GM19328 (cell line): Measurements from ENCODE around the gene BRIX1.
"Not testable (repeated sequence)": the region's sequence is repeated elsewhere in the genome, so short reads cannot be mapped to it uniquely, and the experiment has no call there.

Source experiments
- ATAC-seq: cut with Tn5 transposase; IDR thresholded peaks from one replicate; pipeline ENCODE4 v1.9.1; 2021; ENCODE audit warnings: mild to moderate bottlenecking, moderate library complexity; ENCODE audit not compliant: unreplicated experiment

The BRIX1 gene

DNA sequence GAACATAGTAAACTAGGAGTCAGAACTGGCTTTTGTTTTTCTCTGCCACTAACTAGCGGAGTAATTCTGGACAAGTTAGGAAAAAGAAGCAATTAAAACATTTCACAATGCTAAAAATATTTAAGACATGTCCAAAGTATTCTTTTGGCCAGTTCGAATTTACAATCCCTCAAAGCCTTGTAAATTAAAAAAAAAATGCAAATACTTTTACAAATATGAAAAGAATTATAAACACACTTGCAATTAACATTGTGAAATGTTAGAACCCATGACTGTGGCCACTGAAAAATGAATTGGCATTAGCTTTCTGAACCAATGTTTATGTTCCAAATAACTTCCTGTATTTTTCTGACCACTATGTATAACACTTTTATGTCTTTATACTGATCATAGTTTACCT is 2.4 kb upstream of the BRIX1 start:
- ATAC-seq: no peak

GRCh38 chr5:34914671-34915138 is 806 bp upstream of the BRIX1 start:
- ATAC-seq: peak; percentile 5

DNA sequence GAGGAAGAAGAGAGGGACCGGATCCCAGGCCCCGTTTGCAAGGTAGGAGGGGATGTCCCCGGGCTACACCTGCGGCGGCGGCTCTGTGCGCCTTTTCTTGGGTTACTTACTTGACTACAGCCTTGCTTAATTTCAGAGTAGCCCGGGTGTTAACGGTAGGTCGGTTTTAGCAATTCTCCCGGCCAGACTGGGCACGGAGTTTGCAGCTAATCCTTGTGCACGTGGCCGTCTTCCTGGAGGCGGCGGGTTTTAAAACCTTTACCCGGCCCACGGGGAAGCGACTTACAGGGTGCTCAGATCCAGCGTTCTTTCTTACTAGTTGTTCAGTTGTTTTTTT is 313 bp downstream of the BRIX1 start:
- ATAC-seq: peak; percentile 7

- ATAC-seq: no peak
Measured at GRCh38 chr5:34916518-34916917, 1.0 kb downstream of the BRIX1 start.

GRCh38 chr5:34918025-34918424 is 2.5 kb downstream of the BRIX1 start:
- ATAC-seq: no peak

GRCh38 chr5:34919077-34919476 is 3.6 kb downstream of the BRIX1 start:
- no peak for ATAC-seq

DNA sequence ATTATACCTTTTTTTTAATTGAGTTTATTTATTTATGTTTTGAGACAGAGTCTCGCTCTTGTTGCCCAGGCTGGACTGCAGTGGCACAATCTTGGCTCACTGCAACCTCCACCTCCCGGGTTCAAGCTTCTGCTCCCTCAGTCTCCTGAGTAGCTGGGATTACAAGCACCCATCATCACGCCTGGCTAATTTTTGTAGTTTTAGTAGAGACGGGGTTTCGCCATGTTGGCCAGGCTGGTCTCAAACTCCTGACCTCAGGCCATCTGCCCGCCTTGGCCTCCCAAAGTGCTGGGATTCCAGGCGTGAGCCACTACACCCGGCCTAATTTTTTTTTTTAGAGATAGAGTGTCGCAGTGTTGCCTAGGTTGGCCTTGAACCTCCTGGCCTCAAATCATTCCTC is 7.7 kb downstream of the BRIX1 start:
- ATAC-seq: not testable (repeated sequence)

- ATAC-seq: no peak
Measured at GRCh38 chr5:34923694-34924461, 8.4 kb downstream of the BRIX1 start.

DNA sequence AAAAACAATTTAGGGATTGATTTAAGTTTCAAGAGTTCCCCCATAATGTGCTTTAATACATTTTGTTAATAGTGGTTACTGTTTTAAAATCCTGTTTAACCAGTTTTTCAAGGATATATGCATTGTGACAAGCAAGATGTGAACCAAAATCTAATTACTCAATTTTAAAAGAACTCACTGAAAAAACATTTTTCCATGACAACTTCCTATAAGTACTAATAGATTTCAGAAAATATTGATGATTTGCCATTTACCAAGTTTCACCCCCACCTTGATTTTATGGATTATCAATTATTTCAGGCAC is 8.9 kb downstream of the BRIX1 start:
- no peak for ATAC-seq

DNA sequence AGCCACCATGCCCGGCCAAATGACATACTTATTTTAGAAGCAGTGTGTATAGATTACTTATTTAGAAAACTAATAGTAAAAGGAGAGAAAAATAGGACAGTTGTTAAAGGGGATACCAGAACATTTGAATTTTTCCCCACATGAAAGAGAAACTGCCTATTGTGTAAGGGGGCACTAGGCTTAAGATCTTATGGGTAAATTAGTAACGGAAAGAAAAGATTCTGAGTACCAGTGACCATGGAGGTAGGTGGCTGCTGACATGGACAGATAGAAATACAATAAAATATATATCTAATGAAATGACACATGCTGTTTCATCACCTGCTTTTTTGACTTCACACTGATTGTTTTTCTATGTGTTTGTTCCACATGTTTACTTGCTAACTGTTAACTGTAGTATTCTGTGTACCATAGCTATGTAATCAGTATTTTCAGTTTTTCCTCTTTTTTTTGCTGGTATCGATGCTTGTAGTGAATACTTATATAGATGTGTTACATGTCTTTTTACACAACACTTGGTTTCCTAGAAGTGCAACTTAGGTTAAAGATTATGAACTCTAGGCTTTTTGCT is 10.9 kb downstream of the BRIX1 start:
- ATAC-seq: no peak

DNA sequence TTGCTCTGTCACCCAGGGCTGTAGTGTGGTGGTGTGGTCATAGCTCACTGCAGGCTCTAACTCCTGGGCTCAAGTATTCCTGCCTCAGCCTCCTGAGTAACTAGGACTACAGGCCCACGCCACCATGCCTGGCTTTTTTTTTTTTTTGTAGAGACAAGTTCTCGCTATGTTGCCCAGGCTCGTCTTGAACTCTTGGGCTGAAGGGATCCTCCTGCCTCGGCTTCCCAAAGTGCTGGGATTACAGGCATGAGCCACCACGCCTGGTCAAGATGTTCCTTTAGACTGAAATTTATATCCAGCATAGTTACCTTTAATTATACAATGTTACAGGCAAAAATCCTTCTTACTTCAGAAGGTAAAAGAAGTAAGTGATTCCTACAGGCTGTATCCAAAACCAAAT is 12.3 kb downstream of the BRIX1 start:
- ATAC-seq: no peak

DNA sequence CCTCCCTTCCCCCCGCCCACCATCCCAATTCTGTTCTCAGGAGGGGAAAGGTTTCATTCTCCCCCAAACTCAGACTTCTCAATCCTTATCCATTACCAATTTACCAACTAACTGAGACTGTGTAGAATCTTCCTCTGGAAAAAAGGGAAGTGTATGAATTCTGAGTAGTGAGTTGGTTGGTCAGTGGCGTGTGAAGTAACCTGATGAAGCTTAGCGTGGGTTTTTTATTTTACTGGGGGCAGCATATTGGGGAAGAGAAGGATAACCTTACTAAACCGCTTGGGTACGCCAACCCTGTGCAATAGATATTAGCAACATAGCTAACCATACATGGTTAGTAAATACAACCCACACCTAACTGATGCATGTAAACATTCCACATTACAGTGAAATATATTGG is 12.8 kb downstream of the BRIX1 start:
- no peak for ATAC-seq

- ATAC-seq: peak; percentile 87
Measured at GRCh38 chr5:34929134-34929719, 13.7 kb downstream of the BRIX1 start, which contains the start of gene DNAJC21. Gene DNAJC21 (plus strand): TSS chr5:34929559. CDS start chr5:34929820, 261 bp downstream.

- ATAC-seq: peak; percentile 71
Measured at GRCh38 chr5:34929720-34930461, 14.4 kb downstream of the BRIX1 start.

DNA sequence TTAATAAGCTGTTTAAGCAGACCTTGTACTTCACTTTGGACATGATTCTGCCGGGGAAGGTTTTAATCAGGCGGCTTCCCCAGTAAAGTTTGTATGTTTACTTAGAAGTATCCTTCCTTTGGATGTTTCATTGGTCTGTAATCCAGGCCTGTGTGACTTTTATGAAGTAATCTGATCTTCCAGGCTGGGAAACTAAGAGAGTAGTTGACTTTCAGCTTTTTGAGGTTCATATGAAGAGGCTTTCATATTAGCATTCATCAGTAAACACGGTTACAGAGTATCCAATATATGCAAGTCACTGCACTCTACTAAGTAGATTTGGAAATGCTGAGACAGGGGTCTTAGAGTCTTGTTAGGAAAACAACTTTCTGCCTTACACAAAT is 14.9 kb downstream of the BRIX1 start:
- no peak for ATAC-seq

DNA sequence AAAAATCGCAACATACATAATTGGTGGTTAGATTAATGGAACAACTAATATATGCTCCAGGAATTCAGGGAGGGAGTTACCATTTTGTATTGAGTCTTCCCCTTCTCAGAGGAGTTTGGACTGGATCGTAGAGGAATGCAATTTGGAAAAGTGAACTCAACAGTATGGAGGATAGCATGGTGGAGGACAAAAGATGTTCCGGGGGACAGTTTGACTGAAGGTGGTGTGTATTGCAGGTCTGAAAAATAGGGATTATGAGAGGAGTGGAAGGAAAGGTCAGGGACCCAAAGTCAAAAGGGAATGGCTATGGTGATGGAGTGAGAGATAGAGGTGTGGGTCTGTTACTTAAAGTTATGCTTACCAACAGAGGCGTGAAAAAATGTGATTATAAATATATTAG is 15.4 kb downstream of the BRIX1 start:
- ATAC-seq: no peak

GRCh38 chr5:34932947-34933346 is 17.4 kb downstream of the BRIX1 start:
- no peak for ATAC-seq

- ATAC-seq: no peak
Measured at GRCh38 chr5:34941936-34942335, 26.4 kb downstream of the BRIX1 start.

- no peak for ATAC-seq
Measured at GRCh38 chr5:34944044-34944443, 28.5 kb downstream of the BRIX1 start.

GRCh38 chr5:34944460-34945047 is 29.0 kb downstream of the BRIX1 start:
- no peak for ATAC-seq

DNA sequence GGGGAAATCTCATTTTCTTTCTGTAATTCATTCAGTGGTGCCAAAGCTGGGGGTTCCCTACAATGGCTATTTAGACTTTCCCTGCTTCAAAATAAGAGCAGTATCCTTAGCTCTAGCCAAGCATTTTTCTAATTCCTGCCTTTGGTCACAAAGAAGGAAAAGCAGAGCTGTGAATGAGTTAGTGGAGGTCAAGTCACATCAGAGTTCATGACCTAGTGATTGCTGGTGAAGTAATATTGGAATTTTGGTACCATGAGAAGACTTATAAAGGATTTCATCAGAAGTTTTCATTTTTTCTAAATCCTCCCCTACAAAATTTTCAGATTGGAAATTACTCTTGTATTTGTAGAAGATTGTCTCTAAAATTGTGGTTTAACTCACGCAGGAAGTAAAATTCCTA is 41.8 kb downstream of the BRIX1 start:
- no peak for ATAC-seq
